ENCODE data around the gene PHTF2. TPM values are rescaled to one million over a fixed set of nuclear protein-coding genes. Genes with fewer than 3 reads are reported as not detected.

Gene PHTF2
- total RNA-seq, 1 donor from 2014 or later: 22.1 TPM

DNA sequence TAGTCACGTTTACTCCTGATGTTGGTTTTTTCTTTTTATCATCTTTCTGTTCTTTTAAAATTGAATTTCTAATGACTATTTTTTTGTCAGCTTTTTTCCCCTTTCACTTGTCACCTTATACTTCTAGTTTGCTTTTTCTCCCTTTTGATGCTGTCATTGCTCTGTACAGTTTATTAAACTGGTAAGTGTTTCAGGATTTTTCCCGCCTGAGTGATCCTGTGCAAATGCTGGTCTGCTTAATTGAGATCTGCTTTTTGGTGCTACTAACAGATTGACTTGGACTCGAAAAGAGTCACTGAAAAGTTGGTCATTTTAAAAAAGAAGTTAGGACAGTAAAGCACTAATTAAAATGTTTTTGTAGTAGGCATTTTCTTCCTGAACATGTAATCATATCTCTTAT, 95.2 kb downstream of the PHTF2 start:
- Histone ChIP-seq H3K9me3 (replicated peaks) (no peaks in the 10 kb centered on the region), H3K27ac (replicated peaks) (no peak overlapping the region), H3K4me3 (no peak overlapping the region), H3K27me3 (ENCODE audit: low read depth) (no peaks in the 10 kb centered on the region), H3K36me3 (no peaks in the 10 kb centered on the region), H3K4me1 (no peaks in the 10 kb centered on the region)
- intact Hi-C loops (cut with micrococcal nuclease): no loop called here
- TF ChIP-seq, protein P1, sequence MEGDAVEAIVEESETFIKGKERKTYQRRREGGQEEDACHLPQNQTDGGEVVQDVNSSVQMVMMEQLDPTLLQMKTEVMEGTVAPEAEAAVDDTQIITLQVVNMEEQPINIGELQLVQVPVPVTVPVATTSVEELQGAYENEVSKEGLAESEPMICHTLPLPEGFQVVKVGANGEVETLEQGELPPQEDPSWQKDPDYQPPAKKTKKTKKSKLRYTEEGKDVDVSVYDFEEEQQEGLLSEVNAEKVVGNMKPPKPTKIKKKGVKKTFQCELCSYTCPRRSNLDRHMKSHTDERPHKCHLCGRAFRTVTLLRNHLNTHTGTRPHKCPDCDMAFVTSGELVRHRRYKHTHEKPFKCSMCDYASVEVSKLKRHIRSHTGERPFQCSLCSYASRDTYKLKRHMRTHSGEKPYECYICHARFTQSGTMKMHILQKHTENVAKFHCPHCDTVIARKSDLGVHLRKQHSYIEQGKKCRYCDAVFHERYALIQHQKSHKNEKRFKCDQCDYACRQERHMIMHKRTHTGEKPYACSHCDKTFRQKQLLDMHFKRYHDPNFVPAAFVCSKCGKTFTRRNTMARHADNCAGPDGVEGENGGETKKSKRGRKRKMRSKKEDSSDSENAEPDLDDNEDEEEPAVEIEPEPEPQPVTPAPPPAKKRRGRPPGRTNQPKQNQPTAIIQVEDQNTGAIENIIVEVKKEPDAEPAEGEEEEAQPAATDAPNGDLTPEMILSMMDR (IDR thresholded peaks at IDR 0.05; ENCODE audit: borderline replicate concordance): no peak
- no peak for DNase-seq

DNA sequence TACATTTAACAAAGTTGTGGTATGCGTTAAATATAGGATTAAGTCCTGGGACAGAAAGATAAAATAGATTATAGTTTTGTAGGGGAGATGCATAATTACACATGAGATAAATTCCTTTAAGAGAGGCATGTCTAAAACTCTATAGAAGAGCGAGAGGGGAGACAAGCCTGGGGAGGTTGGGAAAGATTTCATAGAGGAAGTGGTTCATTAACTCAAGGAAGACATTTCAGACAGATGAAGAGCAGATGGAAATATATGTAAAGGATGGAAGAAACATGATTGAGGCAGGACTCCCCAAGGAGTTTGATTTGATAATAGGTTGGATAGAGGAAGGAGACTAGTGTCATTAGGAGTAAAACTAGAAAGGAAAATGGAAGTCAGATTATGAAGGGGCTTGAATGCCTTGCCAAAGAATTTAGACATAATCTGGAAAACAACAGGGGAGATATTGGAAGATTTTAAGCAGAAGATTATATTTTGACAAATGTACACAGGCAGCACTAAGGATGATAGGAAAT, 96.1 kb downstream of the PHTF2 start:
- Histone ChIP-seq H3K9me3 (replicated peaks) (no peaks in the 10 kb centered on the region), H3K36me3 (no peaks in the 10 kb centered on the region), H3K4me1 (no peaks in the 10 kb centered on the region), H3K4me3 (no peak overlapping the region), H3K27me3 (ENCODE audit: low read depth) (no peaks in the 10 kb centered on the region), H3K27ac (replicated peaks) (no peak overlapping the region)
- intact Hi-C loops (cut with micrococcal nuclease): no loop called here
- no peak for DNase-seq
- TF ChIP-seq, protein P1 (IDR thresholded peaks at IDR 0.05; ENCODE audit: borderline replicate concordance): no peak

DNA sequence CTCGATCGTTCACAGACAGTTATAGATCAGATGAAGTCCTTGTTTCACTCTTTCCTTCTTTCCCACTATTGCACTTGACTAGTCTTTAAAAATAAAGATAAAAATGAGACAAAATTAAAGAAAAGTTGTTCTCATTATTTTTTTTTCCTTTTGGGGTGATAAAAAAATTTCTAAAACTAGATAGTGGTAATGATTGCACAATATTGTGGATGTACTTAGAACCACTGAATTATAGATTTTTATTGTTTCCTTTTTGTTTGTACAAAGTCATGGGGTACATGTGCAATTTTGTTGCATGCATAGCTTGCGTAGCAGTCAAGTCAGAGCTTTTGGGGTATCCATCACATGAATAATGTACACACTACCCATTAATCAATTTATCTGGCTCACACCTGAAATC, 97.3 kb downstream of the PHTF2 start:
- H3K9me3 ChIP-seq (replicated peaks): no peaks in the 10 kb centered on the region
- no peak overlapping the region for H3K27ac ChIP-seq (replicated peaks)
- no peaks in the 10 kb centered on the region for H3K4me1 ChIP-seq
- H3K4me3 ChIP-seq: no peak overlapping the region
- intact Hi-C loops (cut with micrococcal nuclease): no loop called here
- no peaks in the 10 kb centered on the region for H3K27me3 ChIP-seq (ENCODE audit: low read depth)
- no peak for DNase-seq
- TF ChIP-seq, protein P1 (IDR thresholded peaks at IDR 0.05; ENCODE audit: borderline replicate concordance): no peak
- H3K36me3 ChIP-seq: no peaks in the 10 kb centered on the region

DNA sequence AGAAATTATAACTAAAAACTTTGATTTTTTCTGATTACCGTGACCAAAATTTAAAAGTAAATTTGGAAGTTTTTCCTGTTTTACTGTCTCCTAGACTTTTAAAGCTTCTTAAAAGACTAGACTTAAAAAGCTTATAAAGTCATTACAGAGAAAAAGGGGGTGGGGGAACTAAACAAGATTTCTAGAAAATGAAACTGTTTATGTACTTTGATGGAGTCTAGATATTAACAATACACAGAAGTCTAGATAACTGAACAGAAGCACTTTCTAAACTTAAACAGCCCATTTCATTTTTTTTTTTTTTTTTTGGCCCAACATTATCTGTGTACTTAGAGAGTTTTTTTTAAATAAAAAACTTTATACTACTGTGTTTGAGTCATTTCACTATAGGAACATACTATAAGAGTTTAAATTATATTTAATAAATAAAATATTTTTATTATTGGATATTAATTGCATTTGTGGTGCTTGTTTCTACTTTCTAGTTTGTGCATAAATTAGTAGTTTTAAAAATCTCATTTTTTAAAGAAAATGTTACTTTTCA, 98.5 kb downstream of the PHTF2 start:
- no peaks in the 10 kb centered on the region for H3K4me1 ChIP-seq
- no peak overlapping the region for H3K27ac ChIP-seq (replicated peaks)
- peaks cover 7% of the 10 kb centered on the region for H3K36me3 ChIP-seq
- TF ChIP-seq, protein P1 (IDR thresholded peaks at IDR 0.05; ENCODE audit: borderline replicate concordance): no peak
- no peaks in the 10 kb centered on the region for H3K9me3 ChIP-seq (replicated peaks)
- intact Hi-C loops (cut with micrococcal nuclease): no loop called here
- H3K4me3 ChIP-seq: no peak overlapping the region
- DNase-seq: no peak
- H3K27me3 ChIP-seq (ENCODE audit: low read depth): no peaks in the 10 kb centered on the region

DNA sequence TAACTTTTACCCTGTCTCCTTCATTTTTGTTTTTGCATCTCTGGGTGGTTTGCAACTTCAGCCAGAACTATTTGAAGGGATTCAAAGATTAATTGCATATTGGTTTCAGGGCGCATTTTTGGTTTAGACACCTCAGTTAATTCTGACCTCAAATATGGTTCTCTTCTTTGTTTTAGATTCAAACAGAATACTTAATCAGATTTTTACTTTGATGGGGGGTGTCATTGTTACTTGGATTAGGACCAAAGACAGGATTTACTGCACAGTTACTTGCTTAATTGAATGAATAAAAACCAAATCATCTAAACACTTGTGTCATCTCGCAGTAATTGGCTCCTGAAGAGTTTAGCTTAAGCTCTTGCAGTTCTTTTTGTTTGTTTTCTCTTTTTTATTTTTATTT, 100.9 kb downstream of the PHTF2 start:
- no peaks in the 10 kb centered on the region for H3K27me3 ChIP-seq (ENCODE audit: low read depth)
- no peak overlapping the region for H3K27ac ChIP-seq (replicated peaks)
- no peak for DNase-seq
- TF ChIP-seq, protein P1 (IDR thresholded peaks at IDR 0.05; ENCODE audit: borderline replicate concordance): no peak
- no peak overlapping the region for H3K4me3 ChIP-seq
- H3K9me3 ChIP-seq (replicated peaks): no peaks in the 10 kb centered on the region
- intact Hi-C loops (cut with micrococcal nuclease): no loop called here
- H3K36me3 ChIP-seq: peaks cover 11% of the 10 kb centered on the region
- no peaks in the 10 kb centered on the region for H3K4me1 ChIP-seq

Measured in left ventricle myocardium inferior (tissue), 1 donor.